ENCODE measurements around the gene FLYWCH1.

The FLYWCH1 gene

GRCh38 chr16:2911638-2912329 lies at the start of gene FLYWCH1:
TSS of gene FLYWCH1 (plus strand) at chr16:2911931. CDS start at chr16:2929686, 17,755 bp downstream.
- DNase-seq, result peak; percentile 98

- DNase-seq, result peak; percentile 22
These were observed 46.1 kb upstream of the FLYWCH1 start for GRCh38 chr16:2865651-2866050.

GRCh38 chr16:2866431-2866830 lies 45.3 kb upstream of the FLYWCH1 start:
- DNase-seq, result no peak

- DNase-seq, result no peak
These were observed 44.1 kb upstream of the FLYWCH1 start for GRCh38 chr16:2867661-2867986.

GRCh38 chr16:2867987-2868789 lies 43.5 kb upstream of the FLYWCH1 start:
- DNase-seq, result peak; percentile 93

GRCh38 chr16:2871926-2872325 lies 39.8 kb upstream of the FLYWCH1 start:
- DNase-seq, result no peak

- DNase-seq, result no peak
These were observed 37.5 kb upstream of the FLYWCH1 start for GRCh38 chr16:2874032-2874911.

GRCh38 chr16:2874912-2875362 lies 36.8 kb upstream of the FLYWCH1 start:
- peak; percentile 82 for DNase-seq

GRCh38 chr16:2879854-2880508 lies 31.8 kb upstream of the FLYWCH1 start:
- DNase-seq, result no peak

GRCh38 chr16:2881783-2882649 lies 29.7 kb upstream of the FLYWCH1 start:
- DNase-seq, result peak; percentile 23

GRCh38 chr16:2882650-2883457 lies 28.9 kb upstream of the FLYWCH1 start, which contains the start of gene FLYWCH2:
TSS of gene FLYWCH2 (plus strand) at chr16:2883215. CDS start at chr16:2896450, 13,235 bp downstream.
- peak; percentile 99 for DNase-seq

- no peak for DNase-seq
These were observed 28.2 kb upstream of the FLYWCH1 start for GRCh38 chr16:2883458-2883908.

- no peak for DNase-seq
These were observed 27.7 kb upstream of the FLYWCH1 start for GRCh38 chr16:2884041-2884451.

GRCh38 chr16:2894231-2894630 lies 17.5 kb upstream of the FLYWCH1 start:
- no peak for DNase-seq

GRCh38 chr16:2895813-2896212 lies 15.9 kb upstream of the FLYWCH1 start:
- no peak for DNase-seq

- no peak for DNase-seq
These were observed 15.2 kb upstream of the FLYWCH1 start for GRCh38 chr16:2896480-2897010.

GRCh38 chr16:2897110-2897509 lies 14.6 kb upstream of the FLYWCH1 start:
- DNase-seq, result no peak

GRCh38 chr16:2898831-2899563 lies 12.7 kb upstream of the FLYWCH1 start:
- no peak for DNase-seq

GRCh38 chr16:2899564-2900072 lies 12.1 kb upstream of the FLYWCH1 start:
- no peak for DNase-seq

Data from inflammatory macrophage treated with lipopolysaccharide for 4 hours (primary cell).